Suprapubic skin (tissue), 4 donors: ENCODE data around the gene NAA35. TPM values are rescaled to one million over a fixed set of nuclear protein-coding genes. Genes with fewer than 3 reads are reported as not detected.
"Not testable (repeated sequence)": the region's sequence is repeated elsewhere in the genome, so short reads cannot be mapped to it uniquely, and the experiment has no call there.

Experiments
- DNase-seq, 2 donors: peaks; one replicate each; pipeline ENCODE4 v3.0.0-alpha.2; 2019; ENCODE audit warnings: low spot score in 2 of 2
- H3K27ac ChIP-seq: fragments of 200-600 bp; sonication (generic); one replicate; pipeline ENCODE4 v1.5.1; 2019
- H3K27me3 ChIP-seq: fragments of 200-600 bp; sonication (generic); one replicate; pipeline ENCODE4 v1.5.1; 2019
- H3K36me3 ChIP-seq: fragments of 200-600 bp; sonication (generic); one replicate; pipeline ENCODE4 v1.5.1; 2019
- H3K4me1 ChIP-seq: fragments of 200-600 bp; sonication (generic); one replicate; pipeline ENCODE4 v1.5.1; 2019
- H3K4me3 ChIP-seq: fragments of 200-600 bp; sonication (generic); one replicate; pipeline ENCODE4 v1.5.1; 2019; ENCODE audit warnings: mild to moderate bottlenecking
- H3K9me3 ChIP-seq: fragments of 200-600 bp; sonication (generic); one replicate; pipeline ENCODE4 v1.5.1; 2019
- CTCF ChIP-seq, 2 donors: fragments of 200-600 bp in 1 of 2; fragments of 450-650 bp in 1 of 2; sonication (generic) in 1 of 2; IDR thresholded peaks; one replicate each; pipeline ENCODE4 v1.5.1; 2016 to 2019; ENCODE audit warnings: antibody characterized with exemption in 2 of 2, mild to moderate bottlenecking in 1 of 2, moderate library complexity in 1 of 2
- EP300 ChIP-seq: sonication (generic); formaldehyde crosslinking; IDR thresholded peaks from one replicate; pipeline ENCODE4 v1.6.1; 2017; ENCODE audit warnings: antibody characterized with exemption
- POLR2A ChIP-seq, 2 donors: fragments of 450-650 bp; IDR thresholded peaks; one replicate each; pipeline ENCODE4 v1.6.1; 2017; ENCODE audit warnings: antibody characterized with exemption in 2 of 2, mild to moderate bottlenecking in 2 of 2, moderate library complexity in 2 of 2
- POLR2AphosphoS5 ChIP-seq, 3 donors: sonication (generic); formaldehyde crosslinking; IDR thresholded peaks; one replicate each; pipeline ENCODE4 v1.6.1; 2017; ENCODE audit warnings: antibody characterized with exemption in 3 of 3
- WGBS: methylation state at CpG from one replicate; pipeline ENCODE4 v1.1.5; 2018; 5-methylcytosine and 5-hydroxymethylcytosine counted together
- total RNA-seq, 4 donors: library from RNA; depleted of rRNA; stranded (reverse); fragments of >200 nt; gene quantifications; one replicate each; pipeline ENCODE4 v1.1.0, GENCODE V29; 2016

Gene NAA35
- total RNA-seq, 4 donors from 2014 or later, result 10.5 to 29.2 (median 13.2) TPM

- no peaks in the 10 kb centered on the region for H3K9me3 ChIP-seq
- WGBS, result 95% methylated on average over 1 of the region's 1 CpG
- peaks cover 39% of the 10 kb centered on the region for H3K36me3 ChIP-seq
- no peaks in the 10 kb centered on the region for H3K27me3 ChIP-seq
- H3K27ac ChIP-seq, result no peak overlapping the region
- no peaks in the 10 kb centered on the region for H3K4me1 ChIP-seq
- no peak for DNase-seq
- no peak overlapping the region for H3K4me3 ChIP-seq
- TF ChIP-seq CTCF (IDR thresholded peaks at IDR 0.05) (no peak), POLR2AphosphoS5 (IDR thresholded peaks at IDR 0.05) (no peak), EP300 (no peak), POLR2A (IDR thresholded peaks at IDR 0.05) (no peak)
Measured at GRCh38 chr9:85969727-85970126, 28.8 kb downstream of the NAA35 start.

- TF ChIP-seq POLR2A (IDR thresholded peaks at IDR 0.05) (no peak), CTCF (IDR thresholded peaks at IDR 0.05) (no peak), POLR2AphosphoS5 (IDR thresholded peaks at IDR 0.05) (no peak), EP300 (no peak)
- Histone ChIP-seq H3K9me3 (no peaks in the 10 kb centered on the region), H3K4me1 (no peaks in the 10 kb centered on the region), H3K27me3 (no peaks in the 10 kb centered on the region), H3K27ac (no peak overlapping the region), H3K4me3 (no peak overlapping the region), H3K36me3 (peaks cover 40% of the 10 kb centered on the region)
- no peak for DNase-seq
Measured at GRCh38 chr9:85971731-85972130, 30.8 kb downstream of the NAA35 start.

- peaks cover 46% of the 10 kb centered on the region for H3K36me3 ChIP-seq
- H3K27ac ChIP-seq, result no peak overlapping the region
- H3K27me3 ChIP-seq, result no peaks in the 10 kb centered on the region
- no peak overlapping the region for H3K4me3 ChIP-seq
- WGBS, result 91% methylated on average over 1 of the region's 1 CpG
- H3K9me3 ChIP-seq, result no peaks in the 10 kb centered on the region
- no peak for TF ChIP-seq POLR2A (IDR thresholded peaks at IDR 0.05)
- no peaks in the 10 kb centered on the region for H3K4me1 ChIP-seq
- no peak for DNase-seq
Measured at GRCh38 chr9:85973238-85973637, 32.3 kb downstream of the NAA35 start.

GRCh38 chr9:85974055-85974547, 33.2 kb downstream of the NAA35 start:
- not testable (repeated sequence) for H3K4me3 ChIP-seq, DNase-seq, H3K27ac ChIP-seq, H3K27me3 ChIP-seq, H3K4me1 ChIP-seq, H3K9me3 ChIP-seq
- H3K36me3 ChIP-seq, result peaks cover 52% of the 10 kb centered on the region
- 95% methylated on average over 5 of the region's 5 CpGs for WGBS

GRCh38 chr9:85978496-85978895, 37.5 kb downstream of the NAA35 start:
- Histone ChIP-seq H3K4me3 (no peak overlapping the region), H3K9me3 (no peaks in the 10 kb centered on the region), H3K4me1 (no peaks in the 10 kb centered on the region), H3K27ac (no peak overlapping the region), H3K36me3 (peaks cover 71% of the 10 kb centered on the region), H3K27me3 (no peaks in the 10 kb centered on the region)
- no peak for TF ChIP-seq CTCF (IDR thresholded peaks at IDR 0.05)
- no peak for TF ChIP-seq EP300
- no peak for TF ChIP-seq POLR2A (IDR thresholded peaks at IDR 0.05)
- TF ChIP-seq POLR2AphosphoS5 (IDR thresholded peaks at IDR 0.05), result no peak
- no peak for DNase-seq
- WGBS, result 91% methylated on average over 4 of the region's 4 CpGs

- 84% methylated on average over 3 of the region's 3 CpGs for WGBS
Measured at GRCh38 chr9:85981369-85981768, 40.4 kb downstream of the NAA35 start.

More at GRCh38 chr9:85981369-85981768, 40.4 kb downstream of the NAA35 start:
- H3K4me1 ChIP-seq, result no peaks in the 10 kb centered on the region
- no peak for DNase-seq
- H3K4me3 ChIP-seq, result no peak overlapping the region
- TF ChIP-seq POLR2A (IDR thresholded peaks at IDR 0.05) (no peak), POLR2AphosphoS5 (IDR thresholded peaks at IDR 0.05) (no peak), EP300 (no peak), CTCF (IDR thresholded peaks at IDR 0.05) (no peak)
- no peaks in the 10 kb centered on the region for H3K9me3 ChIP-seq
- H3K27me3 ChIP-seq, result no peaks in the 10 kb centered on the region
- H3K36me3 ChIP-seq, result peaks cover 64% of the 10 kb centered on the region
- no peak overlapping the region for H3K27ac ChIP-seq
